RWPE2 (cell line): ENCODE results near the gene FASTKD1.
"Not testable (repeated sequence)": the region's sequence is repeated elsewhere in the genome, so short reads cannot be mapped to it uniquely, and the experiment has no call there.

ENCODE experiments used
- ATAC-seq: fragments of 200-7000 bp; cut with Tn5 transposase; 3 replicates; pipeline ENCODE4 v1.9.1; 2021; ENCODE audit warnings: low read depth
- DNase-seq: peaks from one replicate; pipeline ENCODE4 v3.0.0-alpha.2; 2020; ENCODE audit warnings: low spot score
- H3K27ac ChIP-seq: fragments of 450-650 bp; 2 replicates; pipeline ENCODE4 v1.5.1; 2017; ENCODE audit warnings: mild to moderate bottlenecking; ENCODE audit not compliant: poor library complexity, severe bottlenecking
- H3K27me3 ChIP-seq: fragments of 250-450 bp; sonication (Bioruptor Pico); 2 replicates; pipeline ENCODE4 v1.5.1; 2021; ENCODE audit warnings: mild to moderate bottlenecking, moderate library complexity; ENCODE audit not compliant: insufficient read depth, poor library complexity, severe bottlenecking
- H3K36me3 ChIP-seq: fragments of 250-450 bp; sonication (Bioruptor Pico); 2 replicates; pipeline ENCODE4 v1.5.1; 2020; ENCODE audit warnings: low read depth, mild to moderate bottlenecking, moderate library complexity
- H3K4me1 ChIP-seq: fragments of 250-450 bp; sonication (Bioruptor Pico); 2 replicates; pipeline ENCODE4 v1.5.1; 2021; ENCODE audit warnings: mild to moderate bottlenecking, moderate library complexity; ENCODE audit not compliant: insufficient read depth, poor library complexity, severe bottlenecking
- H3K4me3 ChIP-seq: fragments of 250-450 bp; sonication (Bioruptor Pico); 2 replicates; pipeline ENCODE4 v1.5.1; 2021; ENCODE audit warnings: mild to moderate bottlenecking, moderate library complexity; ENCODE audit not compliant: severe bottlenecking
- H3K9me3 ChIP-seq: fragments of 250-450 bp; sonication (Bioruptor Pico); 2 replicates; pipeline ENCODE4 v1.5.1; 2021; ENCODE audit warnings: mild to moderate bottlenecking, moderate library complexity; ENCODE audit not compliant: severe bottlenecking
- TF ChIP-seq, protein P1 (sequence below): fragments of 450-650 bp; IDR thresholded peaks from one replicate; pipeline ENCODE4 v1.5.1; 2017; ENCODE audit warnings: mild to moderate bottlenecking, moderate library complexity; ENCODE audit not compliant: poor library complexity, severe bottlenecking

The FASTKD1 gene

DNA sequence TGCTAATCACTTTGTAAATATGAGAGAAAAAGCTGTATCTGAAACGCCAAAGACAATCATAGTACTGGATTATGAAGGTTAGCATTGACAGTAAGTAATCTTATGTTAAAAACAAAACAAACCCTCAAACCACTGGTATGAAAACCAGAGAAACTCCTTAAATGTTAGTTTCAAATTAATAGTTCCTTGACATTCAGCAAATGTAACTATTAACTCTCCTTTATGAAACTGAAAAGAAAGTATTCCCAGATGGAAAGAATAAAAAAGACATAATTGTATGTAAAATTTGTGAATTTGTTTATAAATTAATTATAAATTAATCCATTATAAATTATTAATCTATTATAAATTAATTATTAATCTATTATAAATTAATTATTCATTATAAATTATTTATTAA, 12.3 kb downstream of the FASTKD1 start:
- Histone ChIP-seq H3K4me1 (no peaks in the 10 kb centered on the region), H3K27me3 (no peaks in the 10 kb centered on the region), H3K36me3 (peaks cover 19% of the 10 kb centered on the region), H3K4me3 (no peak overlapping the region), H3K27ac (no peak overlapping the region), H3K9me3 (no peaks in the 10 kb centered on the region)
- TF ChIP-seq, protein P1, sequence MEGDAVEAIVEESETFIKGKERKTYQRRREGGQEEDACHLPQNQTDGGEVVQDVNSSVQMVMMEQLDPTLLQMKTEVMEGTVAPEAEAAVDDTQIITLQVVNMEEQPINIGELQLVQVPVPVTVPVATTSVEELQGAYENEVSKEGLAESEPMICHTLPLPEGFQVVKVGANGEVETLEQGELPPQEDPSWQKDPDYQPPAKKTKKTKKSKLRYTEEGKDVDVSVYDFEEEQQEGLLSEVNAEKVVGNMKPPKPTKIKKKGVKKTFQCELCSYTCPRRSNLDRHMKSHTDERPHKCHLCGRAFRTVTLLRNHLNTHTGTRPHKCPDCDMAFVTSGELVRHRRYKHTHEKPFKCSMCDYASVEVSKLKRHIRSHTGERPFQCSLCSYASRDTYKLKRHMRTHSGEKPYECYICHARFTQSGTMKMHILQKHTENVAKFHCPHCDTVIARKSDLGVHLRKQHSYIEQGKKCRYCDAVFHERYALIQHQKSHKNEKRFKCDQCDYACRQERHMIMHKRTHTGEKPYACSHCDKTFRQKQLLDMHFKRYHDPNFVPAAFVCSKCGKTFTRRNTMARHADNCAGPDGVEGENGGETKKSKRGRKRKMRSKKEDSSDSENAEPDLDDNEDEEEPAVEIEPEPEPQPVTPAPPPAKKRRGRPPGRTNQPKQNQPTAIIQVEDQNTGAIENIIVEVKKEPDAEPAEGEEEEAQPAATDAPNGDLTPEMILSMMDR = no peak
- ATAC-seq (no peak), DNase-seq (no peak)

DNA sequence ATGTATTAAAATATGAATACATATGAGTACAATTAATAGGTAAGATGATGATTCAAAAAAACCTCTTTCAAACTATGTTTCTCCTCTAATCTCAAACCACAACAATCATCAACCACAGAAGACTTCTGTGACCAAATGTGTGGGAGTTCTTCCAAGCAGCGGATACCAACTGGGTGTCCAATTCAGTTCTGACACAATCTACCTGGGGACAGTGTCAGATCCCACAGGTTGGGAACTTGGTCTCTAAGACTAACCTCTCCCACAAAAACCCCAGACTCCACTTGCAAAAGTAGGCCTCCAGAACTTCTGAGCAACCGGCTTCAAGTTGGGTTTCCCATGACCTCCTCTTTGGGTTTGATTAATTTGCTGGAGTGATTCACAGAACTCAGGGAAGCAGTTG, 26.9 kb downstream of the FASTKD1 start:
- ATAC-seq = no peak
- Histone ChIP-seq H3K36me3 (peaks cover 44% of the 10 kb centered on the region), H3K27me3 (no peaks in the 10 kb centered on the region), H3K9me3 (no peaks in the 10 kb centered on the region), H3K4me1 (no peaks in the 10 kb centered on the region), H3K27ac (no peak overlapping the region), H3K4me3 (no peak overlapping the region)
- TF ChIP-seq, protein P1 = no peak
- no peak for DNase-seq

DNA sequence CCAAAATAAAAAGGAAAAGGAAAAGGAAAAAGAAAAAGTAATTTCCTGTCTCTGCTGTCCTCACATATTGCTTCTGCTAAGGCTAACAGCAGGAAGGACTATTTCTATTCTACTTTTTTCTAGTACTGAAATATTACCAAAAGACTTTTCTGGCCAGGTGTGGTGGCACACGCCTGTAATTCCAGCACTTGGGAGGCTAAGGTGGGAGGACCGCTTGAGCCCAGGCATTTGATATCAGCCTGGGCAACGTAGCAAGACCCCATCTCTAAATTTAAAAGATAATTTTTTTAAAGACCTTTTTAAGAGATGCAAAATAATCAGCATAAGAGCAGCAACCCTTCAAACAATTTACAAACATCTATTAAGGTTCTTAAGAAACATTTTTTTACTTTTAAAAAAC, 31.2 kb downstream of the FASTKD1 start:
- no peaks in the 10 kb centered on the region for H3K27me3 ChIP-seq
- TF ChIP-seq, protein P1 = no peak
- no peaks in the 10 kb centered on the region for H3K9me3 ChIP-seq
- H3K36me3 ChIP-seq = peaks cover 51% of the 10 kb centered on the region
- ATAC-seq = no peak
- H3K27ac ChIP-seq = no peak overlapping the region
- H3K4me1 ChIP-seq = no peaks in the 10 kb centered on the region
- DNase-seq = no peak
- H3K4me3 ChIP-seq = no peak overlapping the region

DNA sequence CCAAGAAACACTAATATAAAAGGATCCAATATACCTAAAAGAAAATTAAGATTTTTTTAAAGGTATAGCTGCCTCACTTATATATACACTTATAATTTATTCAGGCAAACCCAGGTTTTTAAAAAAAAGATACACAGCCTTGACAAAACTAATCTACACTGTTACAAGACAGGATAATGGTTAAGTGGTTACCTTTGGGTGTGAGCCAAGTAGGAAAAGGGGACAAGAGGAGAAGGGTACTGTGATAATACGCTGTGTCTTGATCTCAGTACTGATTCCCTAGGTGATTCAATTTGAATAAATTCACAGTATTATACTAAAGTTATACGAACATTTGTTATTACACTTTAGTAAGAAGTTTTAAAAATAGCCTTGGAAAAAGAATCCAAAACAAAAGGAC, 33.5 kb downstream of the FASTKD1 start:
- no peak for ATAC-seq

DNA sequence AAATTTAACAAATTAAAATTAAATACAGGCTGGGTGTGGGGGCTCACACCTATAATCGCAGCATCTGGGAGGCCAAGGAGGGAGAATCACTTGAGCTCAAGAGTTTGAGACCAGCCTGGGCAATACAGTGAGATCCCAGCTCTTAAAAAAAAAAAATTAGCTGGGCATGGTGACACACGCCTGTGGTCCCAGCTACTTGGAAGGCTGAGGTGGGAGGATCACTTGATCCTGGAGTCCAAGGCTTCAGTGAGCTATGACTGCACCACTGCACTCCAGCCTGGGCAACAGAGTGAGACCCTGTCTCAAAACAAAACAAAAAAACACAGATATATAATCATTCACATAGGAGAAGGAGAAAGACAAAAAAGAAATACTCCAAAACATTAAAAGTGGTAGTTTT, 34.2 kb downstream of the FASTKD1 start:
- not testable (repeated sequence) for H3K27me3 ChIP-seq, H3K4me1 ChIP-seq, H3K9me3 ChIP-seq, H3K27ac ChIP-seq, DNase-seq, H3K4me3 ChIP-seq, ATAC-seq
- peaks cover 43% of the 10 kb centered on the region for H3K36me3 ChIP-seq

More for the DNA sequence above, 33.5 kb downstream of the FASTKD1 start:
- Histone ChIP-seq H3K4me3 (no peak overlapping the region), H3K27ac (no peak overlapping the region), H3K4me1 (no peaks in the 10 kb centered on the region), H3K9me3 (no peaks in the 10 kb centered on the region), H3K27me3 (no peaks in the 10 kb centered on the region), H3K36me3 (peaks cover 50% of the 10 kb centered on the region)
- TF ChIP-seq, protein P1 = no peak
- no peak for DNase-seq
